Amniotic stem cell (primary cell): ENCODE results near the gene PLGRKT.
"Not testable (repeated sequence)": the region's sequence is repeated elsewhere in the genome, so short reads cannot be mapped to it uniquely, and the experiment has no call there.

Experiments
- DNase-seq: peaks from one replicate; lab custom pipeline; 2025; lab: John Stamatoyannopoulos, UW

The PLGRKT gene

GRCh38 chr9:5437254-5438216 is at the start of gene PLGRKT:
Gene PLGRKT, minus strand, starts transcription at chr9:5437925. Its CDS starts 5,948 bp downstream, at chr9:5431977.
- DNase-seq, result peak; percentile 83

- DNase-seq, result no peak
These were observed 49.3 kb upstream of the PLGRKT start for GRCh38 chr9:5486988-5487387.

GRCh38 chr9:5485378-5486085 is 47.8 kb upstream of the PLGRKT start:
- DNase-seq, result no peak

- DNase-seq, result no peak
These were observed 45.6 kb upstream of the PLGRKT start for GRCh38 chr9:5483306-5483705.

- no peak for DNase-seq
These were observed 44.5 kb upstream of the PLGRKT start for GRCh38 chr9:5482194-5482593.

GRCh38 chr9:5481322-5482040 is 43.8 kb upstream of the PLGRKT start:
- no peak for DNase-seq

GRCh38 chr9:5480919-5481318 is 43.2 kb upstream of the PLGRKT start:
- DNase-seq, result no peak

- no peak for DNase-seq
These were observed 42.4 kb upstream of the PLGRKT start for GRCh38 chr9:5479994-5480694.

- DNase-seq, result no peak
These were observed 40.5 kb upstream of the PLGRKT start for GRCh38 chr9:5478206-5478605.

GRCh38 chr9:5475611-5476010 is 37.9 kb upstream of the PLGRKT start:
- not testable (repeated sequence) for DNase-seq

GRCh38 chr9:5470816-5471215 is 33.1 kb upstream of the PLGRKT start:
- no peak for DNase-seq

- DNase-seq, result no peak
These were observed 32.4 kb upstream of the PLGRKT start for GRCh38 chr9:5470122-5470521.

GRCh38 chr9:5468850-5469249 is 31.1 kb upstream of the PLGRKT start:
- DNase-seq, result no peak

- no peak for DNase-seq
These were observed 29.0 kb upstream of the PLGRKT start for GRCh38 chr9:5466766-5467165.

GRCh38 chr9:5466005-5466404 is 28.3 kb upstream of the PLGRKT start:
- DNase-seq, result no peak

- DNase-seq, result not testable (repeated sequence)
These were observed 27.2 kb upstream of the PLGRKT start for GRCh38 chr9:5464831-5465330.

- no peak for DNase-seq
These were observed 22.4 kb upstream of the PLGRKT start for GRCh38 chr9:5460157-5460556.

- DNase-seq, result no peak
These were observed 21.6 kb upstream of the PLGRKT start for GRCh38 chr9:5459289-5459829.

GRCh38 chr9:5455181-5455580 is 17.5 kb upstream of the PLGRKT start:
- DNase-seq, result peak; percentile 50

- DNase-seq, result no peak
These were observed 15.9 kb upstream of the PLGRKT start for GRCh38 chr9:5453673-5454072.

- DNase-seq, result no peak
These were observed 15.3 kb upstream of the PLGRKT start for GRCh38 chr9:5453004-5453403.
